ENCODE data around the gene C13orf46.

- TF ChIP-seq POLR2A (IDR thresholded peaks at IDR 0.05), result no peak
- no peak for TF ChIP-seq CTCF (IDR thresholded peaks at IDR 0.05)
Observed at GRCh38 chr13:113914333-113915011, 59.4 kb downstream of the C13orf46 start.
